HG03175 (cell line): ENCODE results near the gene EGR2.
A peak's percentile ranks its signal among the peaks of the same experiment; 100 is the strongest.

Source experiments
- ATAC-seq: cut with Tn5 transposase; IDR thresholded peaks from one replicate; pipeline ENCODE4 v1.9.1; 2021; ENCODE audit warnings: mild to moderate bottlenecking, moderate library complexity; ENCODE audit not compliant: unreplicated experiment

Gene EGR2

GRCh38 chr10:62818426-62819011 is 2.4 kb upstream of the EGR2 start:
- ATAC-seq = no peak

GRCh38 chr10:62817766-62818425 is 1.7 kb upstream of the EGR2 start:
- ATAC-seq = peak; percentile 37

GRCh38 chr10:62817121-62817765 is 1.1 kb upstream of the EGR2 start:
- ATAC-seq = peak; percentile 10

GRCh38 chr10:62816076-62816330 is 163 bp downstream of the EGR2 start:
- ATAC-seq = no peak

GRCh38 chr10:62815381-62816075 is 638 bp downstream of the EGR2 start:
- ATAC-seq = no peak

- no peak for ATAC-seq
Measured at GRCh38 chr10:62814756-62815380, 1.3 kb downstream of the EGR2 start.

- no peak for ATAC-seq
Measured at GRCh38 chr10:62813981-62814380, 2.2 kb downstream of the EGR2 start.

GRCh38 chr10:62813453-62813852 is 2.7 kb downstream of the EGR2 start:
- no peak for ATAC-seq

- ATAC-seq = no peak
Measured at GRCh38 chr10:62812672-62813439, 3.3 kb downstream of the EGR2 start.

GRCh38 chr10:62811159-62811875 is 4.8 kb downstream of the EGR2 start:
- ATAC-seq = peak; percentile 28

- no peak for ATAC-seq
Measured at GRCh38 chr10:62810156-62810902, 5.8 kb downstream of the EGR2 start.

GRCh38 chr10:62806251-62806650 is 9.9 kb downstream of the EGR2 start:
- ATAC-seq = no peak

- ATAC-seq = peak; percentile 8
Measured at GRCh38 chr10:62805231-62806099, 10.7 kb downstream of the EGR2 start.

GRCh38 chr10:62804356-62805230 is 11.6 kb downstream of the EGR2 start, which contains the start of gene ADO:
Gene ADO (plus strand): TSS chr10:62804720. CDS start chr10:62805060, 340 bp downstream.
- ATAC-seq = peak; percentile 85

- peak; percentile 0 for ATAC-seq
Measured at GRCh38 chr10:62803724-62804355, 12.3 kb downstream of the EGR2 start.

- ATAC-seq = no peak
Measured at GRCh38 chr10:62801871-62802270, 14.3 kb downstream of the EGR2 start.

GRCh38 chr10:62796896-62797295 is 19.3 kb downstream of the EGR2 start:
- no peak for ATAC-seq
